ENCODE data around the gene NRAS.

GRCh38 chr1:114764689-114765088, 48.1 kb upstream of the NRAS start:
- TF ChIP-seq CTCF (IDR thresholded peaks at IDR 0.05): no peak
- TF ChIP-seq POLR2A (IDR thresholded peaks at IDR 0.05): no peak
- TF ChIP-seq EP300 (IDR thresholded peaks at IDR 0.05): no peak

Data from sigmoid colon (tissue), 4 donors.